Measurements from ENCODE around the gene WRNIP1. TPM values are rescaled to one million over a fixed set of nuclear protein-coding genes. Genes with fewer than 3 reads are reported as not detected.

WRNIP1 gene
- total RNA-seq, 1 donor from 2014 or later: 50.1 TPM

GRCh38 chr6:2827142-2827541 lies 61.9 kb downstream of the WRNIP1 start:
- FAIRE-seq (no peak), DNase-seq (ENCODE audit: low spot score in 2 of 2) (no peak)

- DNase-seq (ENCODE audit: low spot score in 2 of 2) (no peak), FAIRE-seq (no peak)
Observed at GRCh38 chr6:2828629-2829028, 63.4 kb downstream of the WRNIP1 start.

GRCh38 chr6:2829253-2829652 lies 64.1 kb downstream of the WRNIP1 start:
- FAIRE-seq: no peak

DNA sequence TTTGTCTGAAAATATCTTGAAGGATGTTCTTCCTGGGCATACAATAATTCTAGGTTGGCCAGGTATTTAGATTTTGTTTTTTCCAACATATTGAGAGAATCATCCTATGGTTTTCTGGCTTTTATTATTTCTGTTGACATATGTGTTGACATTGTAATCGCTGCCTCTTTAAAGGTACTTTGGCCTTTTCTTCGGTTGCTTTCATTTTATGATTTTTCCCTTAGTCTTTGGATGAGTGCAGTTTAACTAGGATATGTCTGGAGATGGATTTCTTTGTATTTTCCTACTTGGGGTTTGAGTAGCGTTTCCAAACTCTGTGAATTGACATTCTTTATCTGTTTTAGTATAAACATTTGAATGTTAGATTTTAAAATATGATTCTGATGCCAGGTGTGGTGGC lies 65.0 kb downstream of the WRNIP1 start:
- DNase-seq (ENCODE audit: low spot score in 2 of 2) (no peak), FAIRE-seq (no peak)

More at GRCh38 chr6:2829253-2829652, 64.1 kb downstream of the WRNIP1 start:
- no peak for DNase-seq (ENCODE audit: low spot score in 2 of 2)

GRCh38 chr6:2831392-2831791 lies 66.2 kb downstream of the WRNIP1 start:
- no peak for FAIRE-seq
- no peak for DNase-seq (ENCODE audit: low spot score in 2 of 2)

GRCh38 chr6:2834262-2834661 lies 69.1 kb downstream of the WRNIP1 start:
- FAIRE-seq (no peak), DNase-seq (ENCODE audit: low spot score in 2 of 2) (no peak)

Other genes with a start within 250 kb of the WRNIP1 start
- 0.41 TPM for gene MYLK4, start 14.5 kb upstream of the WRNIP1 start, total RNA-seq
- gene SERPINB1, start 76.5 kb downstream of the WRNIP1 start, total RNA-seq: 3.3 TPM
- 6.5 TPM for gene SERPINB9, start 137.9 kb downstream of the WRNIP1 start, total RNA-seq
- gene SERPINB6, start 206.2 kb downstream of the WRNIP1 start, total RNA-seq: 14.3 TPM
- 6.1 TPM for gene NQO2, start 234.5 kb downstream of the WRNIP1 start, total RNA-seq

Data from frontal cortex (tissue), 4 donors.